ENCODE results near the gene HBB. TPM values are rescaled to one million over a fixed set of nuclear protein-coding genes. Genes with fewer than 3 reads are reported as not detected.

The HBB gene
- total RNA-seq, 1 experiment from 2014 or later: not detected

GRCh38 chr11:5242933-5243815 lies 16.3 kb upstream of the HBB start:
- H3K4me1 Mint-ChIP-seq (ENCODE audit: insufficient read depth, unreplicated experiment): no peaks in the 10 kb centered on the region
- peaks cover 44% of the 10 kb centered on the region for H3K27me3 Mint-ChIP-seq (ENCODE audit: insufficient read depth, unreplicated experiment)
- intact Hi-C loops (cut with micrococcal nuclease): no loop called here

DNA sequence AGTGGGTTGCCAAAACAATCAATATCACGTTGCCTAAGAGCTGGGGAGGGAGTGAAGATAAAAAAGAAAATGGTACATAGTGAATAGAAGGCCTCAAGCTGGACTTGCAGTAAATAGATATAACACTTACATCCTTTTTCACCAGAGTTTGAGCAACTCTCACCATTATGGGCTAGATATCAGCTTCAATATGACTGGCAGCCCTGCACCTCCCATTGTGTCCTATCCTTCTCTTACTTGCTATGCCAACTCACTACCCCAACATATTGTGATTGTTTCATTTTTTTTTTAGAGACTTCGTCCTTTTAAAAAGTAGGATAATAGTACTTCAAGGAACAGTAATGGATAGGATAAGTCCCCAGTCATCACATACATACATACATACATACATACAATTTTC lies 15.3 kb upstream of the HBB start:
- DNase-seq (ENCODE audit: unreplicated experiment): no peak
- Mint-ChIP-seq H3K4me3 (ENCODE audit: unreplicated experiment) (no peak overlapping the region), H3K27ac (ENCODE audit: low read depth, unreplicated experiment) (no peak overlapping the region), H3K36me3 (ENCODE audit: insufficient read depth, unreplicated experiment) (no peaks in the 10 kb centered on the region), H3K4me1 (ENCODE audit: insufficient read depth, unreplicated experiment) (no peaks in the 10 kb centered on the region), H3K9me3 (ENCODE audit: unreplicated experiment) (no peaks in the 10 kb centered on the region), H3K27me3 (ENCODE audit: insufficient read depth, unreplicated experiment) (peaks cover 38% of the 10 kb centered on the region)
- intact Hi-C loops (cut with micrococcal nuclease): no loop called here
- TF ChIP-seq, protein P1, sequence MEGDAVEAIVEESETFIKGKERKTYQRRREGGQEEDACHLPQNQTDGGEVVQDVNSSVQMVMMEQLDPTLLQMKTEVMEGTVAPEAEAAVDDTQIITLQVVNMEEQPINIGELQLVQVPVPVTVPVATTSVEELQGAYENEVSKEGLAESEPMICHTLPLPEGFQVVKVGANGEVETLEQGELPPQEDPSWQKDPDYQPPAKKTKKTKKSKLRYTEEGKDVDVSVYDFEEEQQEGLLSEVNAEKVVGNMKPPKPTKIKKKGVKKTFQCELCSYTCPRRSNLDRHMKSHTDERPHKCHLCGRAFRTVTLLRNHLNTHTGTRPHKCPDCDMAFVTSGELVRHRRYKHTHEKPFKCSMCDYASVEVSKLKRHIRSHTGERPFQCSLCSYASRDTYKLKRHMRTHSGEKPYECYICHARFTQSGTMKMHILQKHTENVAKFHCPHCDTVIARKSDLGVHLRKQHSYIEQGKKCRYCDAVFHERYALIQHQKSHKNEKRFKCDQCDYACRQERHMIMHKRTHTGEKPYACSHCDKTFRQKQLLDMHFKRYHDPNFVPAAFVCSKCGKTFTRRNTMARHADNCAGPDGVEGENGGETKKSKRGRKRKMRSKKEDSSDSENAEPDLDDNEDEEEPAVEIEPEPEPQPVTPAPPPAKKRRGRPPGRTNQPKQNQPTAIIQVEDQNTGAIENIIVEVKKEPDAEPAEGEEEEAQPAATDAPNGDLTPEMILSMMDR (IDR thresholded peaks at IDR 0.05; ENCODE audit: unreplicated experiment): no peak
- BruUV-seq (replicated peaks): no TSS peak
- CTCF ChIA-PET: no interaction called here
- POLR2A ChIA-PET: no interaction called here

More at GRCh38 chr11:5242933-5243815, 16.3 kb upstream of the HBB start:
- DNase-seq (ENCODE audit: unreplicated experiment): no peak
- ChIA-PET CTCF (interaction anchor here (0.7 kb wide), 1 partner anchor 1569 kb away, joined by 3 read pairs; no protein-coding TSS in a partner anchor), POLR2A (no interaction called here)
- no peaks in the 10 kb centered on the region for H3K9me3 Mint-ChIP-seq (ENCODE audit: unreplicated experiment)
- no peaks in the 10 kb centered on the region for H3K36me3 Mint-ChIP-seq (ENCODE audit: insufficient read depth, unreplicated experiment)
- TF ChIP-seq, protein P1 (IDR thresholded peaks at IDR 0.05; ENCODE audit: unreplicated experiment): no peak
- no TSS peak for BruUV-seq (replicated peaks)
- H3K27ac Mint-ChIP-seq (ENCODE audit: low read depth, unreplicated experiment): no peak overlapping the region
- no peak overlapping the region for H3K4me3 Mint-ChIP-seq (ENCODE audit: unreplicated experiment)

GRCh38 chr11:5241458-5241857 lies 14.6 kb upstream of the HBB start:
- ChIA-PET POLR2A (interaction anchor here (0.7 kb wide), 1 partner anchor 443 kb away, joined by 3 read pairs; no protein-coding TSS in a partner anchor), CTCF (no interaction called here)
- Mint-ChIP-seq H3K4me1 (ENCODE audit: insufficient read depth, unreplicated experiment) (no peaks in the 10 kb centered on the region), H3K27me3 (ENCODE audit: insufficient read depth, unreplicated experiment) (peaks cover 31% of the 10 kb centered on the region), H3K4me3 (ENCODE audit: unreplicated experiment) (no peak overlapping the region), H3K9me3 (ENCODE audit: unreplicated experiment) (no peaks in the 10 kb centered on the region), H3K36me3 (ENCODE audit: insufficient read depth, unreplicated experiment) (no peaks in the 10 kb centered on the region), H3K27ac (ENCODE audit: low read depth, unreplicated experiment) (no peak overlapping the region)
- no peak for DNase-seq (ENCODE audit: unreplicated experiment)
- BruUV-seq (replicated peaks): no TSS peak
- intact Hi-C loops (cut with micrococcal nuclease): no loop called here
- TF ChIP-seq, protein P1 (IDR thresholded peaks at IDR 0.05; ENCODE audit: unreplicated experiment): no peak

- Mint-ChIP-seq H3K4me1 (ENCODE audit: insufficient read depth, unreplicated experiment) (no peaks in the 10 kb centered on the region), H3K27me3 (ENCODE audit: insufficient read depth, unreplicated experiment) (peaks cover 21% of the 10 kb centered on the region), H3K27ac (ENCODE audit: low read depth, unreplicated experiment) (no peak overlapping the region), H3K36me3 (ENCODE audit: insufficient read depth, unreplicated experiment) (no peaks in the 10 kb centered on the region), H3K4me3 (ENCODE audit: unreplicated experiment) (no peak overlapping the region), H3K9me3 (ENCODE audit: unreplicated experiment) (no peaks in the 10 kb centered on the region)
- POLR2A ChIA-PET: no interaction called here
- BruUV-seq (replicated peaks): no TSS peak
- intact Hi-C loops (cut with micrococcal nuclease): no loop called here
- CTCF ChIA-PET: interaction anchor here (0.6 kb wide), 1 partner anchor 1079 kb away, joined by 3 read pairs; no protein-coding TSS in a partner anchor
- no peak for DNase-seq (ENCODE audit: unreplicated experiment)
- TF ChIP-seq, protein P1 (IDR thresholded peaks at IDR 0.05; ENCODE audit: unreplicated experiment): no peak
Measured at GRCh38 chr11:5240458-5240857, 13.6 kb upstream of the HBB start.
